HepG2 (cell line): ENCODE results near the gene DENND4A. TPM values are rescaled to one million over a fixed set of nuclear protein-coding genes. Genes with fewer than 3 reads are reported as not detected.
A peak's percentile ranks its signal among the peaks of the same experiment; 100 is the strongest.

Experiments
- ELF4 ChIP-seq: sonication (generic); formaldehyde crosslinking; IDR thresholded peaks from 2 replicates; pipeline ENCODE4 v1.5.0; 2020; ENCODE audit warnings: missing genetic modification reagents, mild to moderate bottlenecking, moderate library complexity, borderline replicate concordance
- FOXO1 ChIP-seq: sonication (generic); formaldehyde crosslinking; IDR thresholded peaks from 2 replicates; pipeline ENCODE4 v1.4.0; 2020; ENCODE audit warnings: missing genetic modification reagents
- HHEX ChIP-seq: IDR thresholded peaks from 2 replicates; pipeline ENCODE4 v1.6.1; 2016; ENCODE audit warnings: control low read depth
- MXD4 ChIP-seq: IDR thresholded peaks from 2 replicates; pipeline ENCODE4 v1.6.1; 2016; ENCODE audit warnings: mild to moderate bottlenecking, missing biosample characterization, missing genetic modification reagents
- PITX1 ChIP-seq: sonication (generic); formaldehyde crosslinking; IDR thresholded peaks from 2 replicates; pipeline ENCODE4 v1.5.1; 2020; ENCODE audit warnings: mild to moderate bottlenecking, missing genetic modification reagents
- RERE ChIP-seq: IDR thresholded peaks from 2 replicates; pipeline ENCODE4 v1.6.1; 2016; ENCODE audit warnings: low read depth, missing genetic modification reagents, missing compliant biosample characterization
- ZBTB46 ChIP-seq: sonication (generic); formaldehyde crosslinking; IDR thresholded peaks from 2 replicates; pipeline ENCODE4 v1.4.0; 2020; ENCODE audit warnings: mild to moderate bottlenecking, missing genetic modification reagents, borderline replicate concordance
- ZNF17 ChIP-seq: sonication (generic); formaldehyde crosslinking; IDR thresholded peaks from 2 replicates; pipeline ENCODE4 v1.5.0; 2020; ENCODE audit warnings: mild to moderate bottlenecking, missing genetic modification reagents
- ZNF205 ChIP-seq: IDR thresholded peaks from 2 replicates; pipeline ENCODE4 v1.6.1; 2018; ENCODE audit warnings: missing biosample characterization, missing genetic modification reagents
- ZNF253 ChIP-seq: sonication (generic); formaldehyde crosslinking; IDR thresholded peaks from 2 replicates; pipeline ENCODE4 v1.8.0; 2022; ENCODE audit warnings: mild to moderate bottlenecking, missing genetic modification reagents, borderline replicate concordance
- ZNF296 ChIP-seq: sonication (generic); formaldehyde crosslinking; conservative IDR thresholded peaks from 2 replicates; pipeline ENCODE4 v1.5.0; 2020; ENCODE audit warnings: mild to moderate bottlenecking, missing genetic modification reagents
- ZNF691 ChIP-seq: sonication (generic); formaldehyde crosslinking; IDR thresholded peaks from 2 replicates; pipeline ENCODE4 v1.4.0; 2020; ENCODE audit warnings: missing genetic modification reagents, low read depth, mild to moderate bottlenecking, borderline replicate concordance
- ZNF772 ChIP-seq: sonication (generic); formaldehyde crosslinking; IDR thresholded peaks from 2 replicates; pipeline ENCODE4 v1.5.0; 2020; ENCODE audit warnings: mild to moderate bottlenecking, missing genetic modification reagents
- ZNF792 ChIP-seq: IDR thresholded peaks from 2 replicates; pipeline ENCODE4 v1.6.1; 2016
- ZNF891 ChIP-seq: sonication (generic); formaldehyde crosslinking; IDR thresholded peaks from 2 replicates; pipeline ENCODE4 v1.5.0; 2020; ENCODE audit warnings: mild to moderate bottlenecking, missing genetic modification reagents
- polyA plus RNA-seq, 8 experiments: library from polyadenylated mRNA; depleted of rRNA in 3 of 8; stranded (reverse) in 7 of 8; unstranded in 1 of 8; fragments of >200 nt; fragmentation: Illumina TruSeq in 4 of 8; extraction: Trizol in 4 of 8; gene quantifications; 2 replicates each; pipeline versions ENCODE4 v1.2.1 to v1.2.3, GENCODE V29; 2011 to 2016; ENCODE audit warnings: low read depth in 4 of 8, missing spikeins in 1 of 8, mixed read lengths in 1 of 8; ENCODE audit not compliant: insufficient read depth in 1 of 8
- total RNA-seq, 5 experiments: library from RNA; depleted of rRNA; stranded (reverse); fragments of >200 nt; fragmentation: Illumina TruSeq; extraction: Trizol; gene quantifications; 2 replicates each; pipeline ENCODE4 v1.2.3, GENCODE V29; 2016; ENCODE audit warnings: low read depth in 1 of 5
- TF ChIP-seq, protein P1 (sequence below): sonication (generic); formaldehyde crosslinking; IDR thresholded peaks from 2 replicates; pipeline ENCODE4 v1.4.0; 2020; ENCODE audit warnings: missing genetic modification reagents
- TF ChIP-seq, protein P2 (sequence below): IDR thresholded peaks from 2 replicates; pipeline ENCODE4 v1.6.1; 2016; ENCODE audit warnings: missing compliant biosample characterization, missing genetic modification reagents, borderline replicate concordance
- TF ChIP-seq, protein P3 (sequence below): sonication (generic); formaldehyde crosslinking; IDR thresholded peaks from 2 replicates; pipeline ENCODE4 v1.8.0; 2022; ENCODE audit warnings: mild to moderate bottlenecking, missing genetic modification reagents, moderate library complexity

DENND4A gene
- total and polyA plus RNA-seq, 2 of the 13 experiments (the other 11 are each of a cell fraction or from before 2014, with no cell fraction given), result 13.2 to 18.6 TPM

DNA sequence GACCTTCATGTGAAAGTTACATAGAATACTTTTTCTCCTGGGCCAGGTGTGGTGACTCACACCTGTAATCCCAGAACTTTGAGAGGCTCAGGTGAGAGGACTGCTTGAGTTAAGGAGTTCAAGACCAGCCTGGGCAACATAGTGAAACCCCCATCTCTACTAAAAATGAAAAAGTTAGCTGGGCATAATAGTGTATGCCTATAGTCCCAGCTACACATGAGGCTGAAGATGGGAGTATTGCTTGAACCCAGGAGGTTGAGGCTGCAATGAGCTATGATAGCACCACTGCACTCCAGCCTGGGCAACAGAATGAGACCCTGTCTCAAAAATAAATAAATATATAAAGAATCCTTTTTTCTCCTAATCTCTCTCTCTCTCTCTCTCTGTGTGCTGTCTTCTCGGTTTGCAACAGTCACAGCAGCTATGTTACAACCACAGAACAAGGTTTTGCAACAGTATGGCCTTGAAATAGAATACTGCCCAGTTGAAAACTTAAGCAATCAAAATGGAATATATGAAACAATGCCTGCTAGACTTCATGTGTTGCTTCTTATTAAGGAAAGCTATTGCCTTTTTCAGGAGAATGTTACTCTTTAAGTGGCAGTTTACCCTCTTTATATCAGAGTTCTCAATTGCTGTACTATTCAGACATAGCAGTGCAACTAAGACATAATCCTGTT, 12.3 kb upstream of the DENND4A start (continued):
- no peak for TF ChIP-seq RERE (CRISPR knock-in tag)
- TF ChIP-seq, protein P1, sequence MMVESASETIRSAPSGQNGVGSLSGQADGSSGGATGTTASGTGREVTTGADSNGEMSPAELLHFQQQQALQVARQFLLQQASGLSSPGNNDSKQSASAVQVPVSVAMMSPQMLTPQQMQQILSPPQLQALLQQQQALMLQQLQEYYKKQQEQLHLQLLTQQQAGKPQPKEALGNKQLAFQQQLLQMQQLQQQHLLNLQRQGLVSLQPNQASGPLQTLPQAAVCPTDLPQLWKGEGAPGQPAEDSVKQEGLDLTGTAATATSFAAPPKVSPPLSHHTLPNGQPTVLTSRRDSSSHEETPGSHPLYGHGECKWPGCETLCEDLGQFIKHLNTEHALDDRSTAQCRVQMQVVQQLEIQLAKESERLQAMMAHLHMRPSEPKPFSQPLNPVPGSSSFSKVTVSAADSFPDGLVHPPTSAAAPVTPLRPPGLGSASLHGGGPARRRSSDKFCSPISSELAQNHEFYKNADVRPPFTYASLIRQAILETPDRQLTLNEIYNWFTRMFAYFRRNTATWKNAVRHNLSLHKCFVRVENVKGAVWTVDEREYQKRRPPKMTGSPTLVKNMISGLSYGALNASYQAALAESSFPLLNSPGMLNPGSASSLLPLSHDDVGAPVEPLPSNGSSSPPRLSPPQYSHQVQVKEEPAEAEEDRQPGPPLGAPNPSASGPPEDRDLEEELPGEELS (CRISPR knock-in tag), result no peak
- TF ChIP-seq, protein P2, sequence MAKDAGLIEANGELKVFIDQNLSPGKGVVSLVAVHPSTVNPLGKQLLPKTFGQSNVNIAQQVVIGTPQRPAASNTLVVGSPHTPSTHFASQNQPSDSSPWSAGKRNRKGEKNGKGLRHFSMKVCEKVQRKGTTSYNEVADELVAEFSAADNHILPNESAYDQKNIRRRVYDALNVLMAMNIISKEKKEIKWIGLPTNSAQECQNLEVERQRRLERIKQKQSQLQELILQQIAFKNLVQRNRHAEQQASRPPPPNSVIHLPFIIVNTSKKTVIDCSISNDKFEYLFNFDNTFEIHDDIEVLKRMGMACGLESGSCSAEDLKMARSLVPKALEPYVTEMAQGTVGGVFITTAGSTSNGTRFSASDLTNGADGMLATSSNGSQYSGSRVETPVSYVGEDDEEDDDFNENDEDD (CRISPR knock-in tag), result 0 out of 2 replicates have a peak, but pooled peaks have one; percentile 13
- no peak for TF ChIP-seq ZNF792 (CRISPR knock-in tag)
- TF ChIP-seq ZNF17 (CRISPR knock-in tag), result no peak
- peak; percentile 45; the same call in 1 of the 2 replicates for TF ChIP-seq FOXO1
- no peak for TF ChIP-seq ELF4
- no peak for TF ChIP-seq ZBTB46
- TF ChIP-seq ZNF205, result no peak
- no peak for TF ChIP-seq ZNF253 (CRISPR knock-in tag)
- no peak for TF ChIP-seq ZNF691 (CRISPR knock-in tag)
- TF ChIP-seq HHEX (CRISPR knock-in tag), result 0 out of 2 replicates have a peak, but pooled peaks have one; percentile 22
- no peak for TF ChIP-seq MXD4
- no peak for TF ChIP-seq ZNF891 (CRISPR knock-in tag)
- TF ChIP-seq, protein P3, sequence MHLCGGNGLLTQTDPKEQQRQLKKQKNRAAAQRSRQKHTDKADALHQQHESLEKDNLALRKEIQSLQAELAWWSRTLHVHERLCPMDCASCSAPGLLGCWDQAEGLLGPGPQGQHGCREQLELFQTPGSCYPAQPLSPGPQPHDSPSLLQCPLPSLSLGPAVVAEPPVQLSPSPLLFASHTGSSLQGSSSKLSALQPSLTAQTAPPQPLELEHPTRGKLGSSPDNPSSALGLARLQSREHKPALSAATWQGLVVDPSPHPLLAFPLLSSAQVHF (CRISPR knock-in tag), result no peak
- TF ChIP-seq ZNF296 (CRISPR knock-in tag), result no peak
- no peak for TF ChIP-seq ZNF772
- no peak for TF ChIP-seq PITX1 (CRISPR knock-in tag)
